Panc1 (cell line): Measurements from ENCODE around the gene FXR2.

Source experiments
- CTCF ChIP-seq: fragments of 450-650 bp; IDR thresholded peaks from 2 replicates; pipeline ENCODE4 v1.5.1; 2017; ENCODE audit warnings: mild to moderate bottlenecking
- REST ChIP-seq, 2 experiments: IDR thresholded peaks; 2 replicates each; pipeline ENCODE4 v1.6.1; 2011 to 2012; ENCODE audit warnings: low read depth in 2 of 2, control low read depth in 1 of 2, low read length in 1 of 2, mild to moderate bottlenecking in 1 of 2, moderate library complexity in 1 of 2; ENCODE audit not compliant: insufficient read depth in 1 of 2

- TF ChIP-seq CTCF (no peak), REST (IDR thresholded peaks at IDR 0.05; ENCODE audit: insufficient read depth in 1 of 2, low read depth in 2 of 2, low read length in 1 of 2) (no peak)
Measured at GRCh38 chr17:7580604-7581575, 33.8 kb downstream of the FXR2 start.
